Left renal cortex interstitium (tissue), 4 donors: Measurements from ENCODE around the gene SPSB1. TPM values are rescaled to one million over a fixed set of nuclear protein-coding genes. Genes with fewer than 3 reads are reported as not detected.

Source experiments
- DNase-seq, 4 donors: peaks; one replicate each; pipeline ENCODE4 v3.0.0-alpha.2; 2013; ENCODE audit warnings: low read depth in 4 of 4, low spot score in 2 of 4, missing footprints in 1 of 4
- polyA plus RNA-seq, 4 donors: library from polyadenylated mRNA; unstranded; fragments of 120-200 nt; gene quantifications; one replicate each; pipeline ENCODE4 v1.2.1, GENCODE V29; 2013; ENCODE audit not compliant: insufficient read length in 4 of 4

SPSB1 gene
- polyA plus RNA-seq, 4 donors, result 11.0 to 14.0 (median 11.4) TPM

- no peak for DNase-seq
These were observed 24.4 kb downstream of the SPSB1 start for GRCh38 chr1:9317072-9317471.

GRCh38 chr1:9317591-9318417 lies 25.1 kb downstream of the SPSB1 start:
- DNase-seq, result no peak

- DNase-seq, result no peak
These were observed 26.6 kb downstream of the SPSB1 start for GRCh38 chr1:9319208-9319788.

GRCh38 chr1:9319789-9320519 lies 27.3 kb downstream of the SPSB1 start:
- no peak for DNase-seq

GRCh38 chr1:9320520-9321479 lies 28.1 kb downstream of the SPSB1 start:
- DNase-seq, result no peak

- no peak for DNase-seq
These were observed 28.8 kb downstream of the SPSB1 start for GRCh38 chr1:9321480-9321849.

- DNase-seq, result no peak
These were observed 29.4 kb downstream of the SPSB1 start for GRCh38 chr1:9321986-9322660.

- DNase-seq, result no peak
These were observed 30.1 kb downstream of the SPSB1 start for GRCh38 chr1:9322661-9323244.

GRCh38 chr1:9324246-9325096 lies 31.8 kb downstream of the SPSB1 start:
- DNase-seq, result no peak

- no peak for DNase-seq
These were observed 33.9 kb downstream of the SPSB1 start for GRCh38 chr1:9326596-9326995.

GRCh38 chr1:9328201-9328600 lies 35.5 kb downstream of the SPSB1 start:
- DNase-seq, result no peak

- no peak for DNase-seq
These were observed 36.0 kb downstream of the SPSB1 start for GRCh38 chr1:9328715-9329114.

- no peak for DNase-seq
These were observed 38.3 kb downstream of the SPSB1 start for GRCh38 chr1:9331016-9331415.

- no peak for DNase-seq
These were observed 39.1 kb downstream of the SPSB1 start for GRCh38 chr1:9331558-9332346.

GRCh38 chr1:9332513-9333143 lies 39.9 kb downstream of the SPSB1 start:
- no peak for DNase-seq

GRCh38 chr1:9338397-9339246 lies 45.9 kb downstream of the SPSB1 start:
- DNase-seq, result no peak
